HEK293 (cell line): ENCODE results near the gene SPECC1L.
A peak's percentile ranks its signal among the peaks of the same experiment; 100 is the strongest.

Source experiments
- BCL11A ChIP-seq: fragments of 450-650 bp; formaldehyde crosslinking; IDR thresholded peaks from 2 replicates; pipeline ENCODE4 v1.5.1; 2016; ENCODE audit warnings: low read depth, missing biosample characterization, missing genetic modification characterization
- BCL11B ChIP-seq: fragments of 450-650 bp; formaldehyde crosslinking; IDR thresholded peaks from 2 replicates; pipeline ENCODE4 v1.5.1; 2016; ENCODE audit warnings: low read depth, missing biosample characterization, missing genetic modification characterization
- GFI1B ChIP-seq: fragments of 450-650 bp; formaldehyde crosslinking; IDR thresholded peaks from 2 replicates; pipeline ENCODE4 v1.5.1; 2016; ENCODE audit warnings: missing biosample characterization, missing genetic modification characterization
- GLI4 ChIP-seq: fragments of 450-650 bp; formaldehyde crosslinking; IDR thresholded peaks from 2 replicates; pipeline ENCODE4 v1.5.1; 2016; ENCODE audit warnings: missing biosample characterization, missing genetic modification characterization
- GLIS2 ChIP-seq: fragments of 450-650 bp; formaldehyde crosslinking; IDR thresholded peaks from 2 replicates; pipeline ENCODE4 v1.5.1; 2016; ENCODE audit warnings: missing biosample characterization, missing genetic modification characterization
- HOXA7 ChIP-seq: sonication (generic); formaldehyde crosslinking; IDR thresholded peaks from 2 replicates; pipeline ENCODE4 v1.8.1; 2022; ENCODE audit warnings: missing genetic modification reagents, borderline replicate concordance
- HOXC10 ChIP-seq: sonication (generic); formaldehyde crosslinking; IDR thresholded peaks from 2 replicates; pipeline ENCODE4 v1.8.1; 2023; ENCODE audit warnings: mild to moderate bottlenecking, missing genetic modification reagents
- INSM2 ChIP-seq: fragments of 450-650 bp; formaldehyde crosslinking; IDR thresholded peaks from 2 replicates; pipeline ENCODE4 v1.5.1; 2016; ENCODE audit warnings: missing biosample characterization, missing genetic modification characterization
- KLF1 ChIP-seq: fragments of 450-650 bp; formaldehyde crosslinking; IDR thresholded peaks from 2 replicates; pipeline ENCODE4 v1.5.1; 2016; ENCODE audit warnings: missing biosample characterization, missing genetic modification characterization
- KLF7 ChIP-seq: fragments of 450-650 bp; formaldehyde crosslinking; IDR thresholded peaks from 2 replicates; pipeline ENCODE4 v1.5.1; 2016; ENCODE audit warnings: missing biosample characterization, missing genetic modification characterization, borderline replicate concordance
- PRDM4 ChIP-seq: fragments of 450-650 bp; formaldehyde crosslinking; IDR thresholded peaks from 2 replicates; pipeline ENCODE4 v1.5.1; 2017; ENCODE audit warnings: missing biosample characterization, missing genetic modification characterization
- ZBTB17 ChIP-seq: fragments of 450-650 bp; formaldehyde crosslinking; IDR thresholded peaks from 2 replicates; pipeline ENCODE4 v1.5.1; 2016; ENCODE audit warnings: missing biosample characterization, missing genetic modification characterization
- ZBTB44 ChIP-seq: fragments of 450-650 bp; IDR thresholded peaks from 2 replicates; pipeline ENCODE4 v1.5.1; 2018; ENCODE audit warnings: missing biosample characterization, mild to moderate bottlenecking, missing genetic modification characterization
- ZFP3 ChIP-seq: fragments of 450-650 bp; formaldehyde crosslinking; IDR thresholded peaks from 2 replicates; pipeline ENCODE4 v1.5.1; 2016; ENCODE audit warnings: low read depth, missing biosample characterization, missing genetic modification characterization
- ZNF138 ChIP-seq: fragments of 450-650 bp; formaldehyde crosslinking; IDR thresholded peaks from 2 replicates; pipeline ENCODE4 v1.5.1; 2016; ENCODE audit warnings: missing biosample characterization, missing genetic modification characterization, borderline replicate concordance
- ZNF19 ChIP-seq: fragments of 450-650 bp; formaldehyde crosslinking; IDR thresholded peaks from 2 replicates; pipeline ENCODE4; 2016; ENCODE audit warnings: missing biosample characterization, missing genetic modification characterization, low read depth
- ZNF239 ChIP-seq: fragments of 450-650 bp; formaldehyde crosslinking; IDR thresholded peaks from 2 replicates; pipeline ENCODE4 v1.5.1; 2016; ENCODE audit warnings: missing biosample characterization, missing genetic modification characterization
- ZNF292 ChIP-seq: fragments of 450-650 bp; formaldehyde crosslinking; IDR thresholded peaks from 2 replicates; pipeline ENCODE4 v1.5.1; 2016; ENCODE audit warnings: low read depth, missing biosample characterization, missing genetic modification characterization, borderline replicate concordance
- ZNF302 ChIP-seq: fragments of 450-650 bp; formaldehyde crosslinking; IDR thresholded peaks from 2 replicates; pipeline ENCODE4 v1.5.1; 2016; ENCODE audit warnings: missing biosample characterization, missing genetic modification characterization, low read depth
- ZNF341 ChIP-seq: fragments of 450-650 bp; formaldehyde crosslinking; IDR thresholded peaks from 2 replicates; pipeline ENCODE4; 2016; ENCODE audit warnings: low read depth, missing biosample characterization, missing genetic modification characterization
- ZNF404 ChIP-seq: fragments of 450-650 bp; formaldehyde crosslinking; IDR thresholded peaks from 2 replicates; pipeline ENCODE4 v1.5.1; 2017; ENCODE audit warnings: missing biosample characterization, missing genetic modification characterization
- ZNF426 ChIP-seq: fragments of 450-650 bp; formaldehyde crosslinking; IDR thresholded peaks from 2 replicates; pipeline ENCODE4 v1.5.1; 2017; ENCODE audit warnings: missing biosample characterization, missing genetic modification characterization, mild to moderate bottlenecking, inconsistent platforms, moderate library complexity
- ZNF530 ChIP-seq: fragments of 450-650 bp; formaldehyde crosslinking; IDR thresholded peaks from 2 replicates; pipeline ENCODE4 v1.5.1; 2016; ENCODE audit warnings: low read depth, missing biosample characterization, missing genetic modification characterization
- ZNF549 ChIP-seq: fragments of 450-650 bp; IDR thresholded peaks from 2 replicates; pipeline ENCODE4 v1.5.1; 2018; ENCODE audit warnings: missing biosample characterization, missing genetic modification characterization, mild to moderate bottlenecking, inconsistent platforms, moderate library complexity
- ZNF555 ChIP-seq: fragments of 450-650 bp; formaldehyde crosslinking; conservative IDR thresholded peaks from 2 replicates; pipeline ENCODE4 v1.5.1; 2017; ENCODE audit warnings: missing biosample characterization, mild to moderate bottlenecking, missing genetic modification characterization, inconsistent platforms
- ZNF558 ChIP-seq: fragments of 450-650 bp; formaldehyde crosslinking; IDR thresholded peaks from 2 replicates; pipeline ENCODE4 v1.5.1; 2016; ENCODE audit warnings: missing biosample characterization, missing genetic modification characterization
- ZNF585B ChIP-seq: fragments of 450-650 bp; formaldehyde crosslinking; IDR thresholded peaks from 2 replicates; pipeline ENCODE4 v1.5.1; 2016; ENCODE audit warnings: missing biosample characterization, missing genetic modification characterization
- ZNF624 ChIP-seq: fragments of 450-650 bp; formaldehyde crosslinking; IDR thresholded peaks from 2 replicates; pipeline ENCODE4 v1.5.1; 2017; ENCODE audit warnings: missing biosample characterization, missing genetic modification characterization
- ZNF626 ChIP-seq: fragments of 450-650 bp; sonication (Bioruptor Pico); formaldehyde crosslinking; IDR thresholded peaks from 2 replicates; pipeline ENCODE4 v1.5.1; 2018; ENCODE audit warnings: missing biosample characterization, missing genetic modification characterization, inconsistent platforms
- ZNF639 ChIP-seq: fragments of 450-650 bp; formaldehyde crosslinking; IDR thresholded peaks from 2 replicates; pipeline ENCODE4 v1.5.1; 2016; ENCODE audit warnings: missing biosample characterization, missing genetic modification characterization
- ZNF777 ChIP-seq: fragments of 450-650 bp; formaldehyde crosslinking; IDR thresholded peaks from 2 replicates; pipeline ENCODE4 v1.5.1; 2017; ENCODE audit warnings: missing biosample characterization, missing genetic modification characterization, borderline replicate concordance
- ZSCAN5A ChIP-seq: fragments of 450-650 bp; formaldehyde crosslinking; IDR thresholded peaks from 2 replicates; pipeline ENCODE4 v1.5.1; 2016; ENCODE audit warnings: missing biosample characterization, missing genetic modification characterization

The SPECC1L gene

GRCh38 chr22:24270556-24271385 lies at the start of gene SPECC1L (continued):
- TF ChIP-seq ZBTB44 (tag by site-specific recombination) = no peak
- TF ChIP-seq ZNF19 = no peak
- TF ChIP-seq ZNF549 (tag by site-specific recombination) = no peak
- no peak for TF ChIP-seq ZNF138 (tag by site-specific recombination)
- TF ChIP-seq ZSCAN5A (tag by site-specific recombination) = peak; percentile 95
- no peak for TF ChIP-seq ZNF426 (tag by site-specific recombination)
- TF ChIP-seq GLIS2 (tag by site-specific recombination) = peak; percentile 65
- no peak for TF ChIP-seq ZNF626 (tag by site-specific recombination)
- TF ChIP-seq KLF1 (tag by site-specific recombination) = peak; percentile 75
- TF ChIP-seq BCL11B = no peak
- no peak for TF ChIP-seq ZNF341
- peak; percentile 66; the same call in 1 of the 2 replicates for TF ChIP-seq INSM2 (tag by site-specific recombination)
- TF ChIP-seq ZNF302 (tag by site-specific recombination) = no peak
- TF ChIP-seq ZNF639 (tag by site-specific recombination) = no peak
- TF ChIP-seq ZBTB17 (tag by site-specific recombination) = peak; percentile 66; the same call in 1 of the 2 replicates
- TF ChIP-seq ZNF558 = no peak
- TF ChIP-seq ZNF292 (tag by site-specific recombination) = no peak
- TF ChIP-seq KLF7 = no peak; the same call in 1 of the 2 replicates
- no peak; the same call in 1 of the 2 replicates for TF ChIP-seq PRDM4 (tag by site-specific recombination)
- no peak for TF ChIP-seq ZNF555
- TF ChIP-seq GLI4 (tag by site-specific recombination) = no peak
- TF ChIP-seq ZNF530 = no peak
- 0 out of 2 replicates have a peak, but pooled peaks have one; percentile 34 for TF ChIP-seq HOXC10 (CRISPR knock-in tag)
- no peak for TF ChIP-seq HOXA7 (CRISPR knock-in tag)
- no peak for TF ChIP-seq ZNF585B (tag by site-specific recombination)
- TF ChIP-seq ZNF624 = no peak
- TF ChIP-seq ZNF777 (tag by site-specific recombination) = peak; percentile 14; the same call in 1 of the 2 replicates
- TF ChIP-seq ZNF404 (tag by site-specific recombination) = no peak
- TF ChIP-seq BCL11A (tag by site-specific recombination) = no peak
- no peak for TF ChIP-seq GFI1B
- no peak for TF ChIP-seq ZNF239 (tag by site-specific recombination)
- TF ChIP-seq ZFP3 (tag by site-specific recombination) = no peak
